Uterus (tissue), 2 donors: Measurements from ENCODE around the gene RBX1.

Experiments
- POLR2A ChIP-seq, 2 donors: fragments of 450-650 bp; IDR thresholded peaks; one replicate each; pipeline ENCODE4 v1.6.1; 2016; ENCODE audit warnings: antibody characterized with exemption in 2 of 2, mild to moderate bottlenecking in 1 of 2, moderate library complexity in 1 of 2
- TF ChIP-seq, protein P1 (sequence below), 4 experiments: fragments of 200-600 bp in 2 of 4; fragments of 450-650 bp in 2 of 4; sonication (generic) in 2 of 4; IDR thresholded peaks; one replicate each; pipeline ENCODE4 v1.5.1; 2016 to 2019; ENCODE audit warnings: antibody characterized with exemption in 4 of 4, mild to moderate bottlenecking in 2 of 4, moderate library complexity in 1 of 4

GRCh38 chr22:40982482-40983385, 31.6 kb downstream of the RBX1 start:
- TF ChIP-seq, protein P1, sequence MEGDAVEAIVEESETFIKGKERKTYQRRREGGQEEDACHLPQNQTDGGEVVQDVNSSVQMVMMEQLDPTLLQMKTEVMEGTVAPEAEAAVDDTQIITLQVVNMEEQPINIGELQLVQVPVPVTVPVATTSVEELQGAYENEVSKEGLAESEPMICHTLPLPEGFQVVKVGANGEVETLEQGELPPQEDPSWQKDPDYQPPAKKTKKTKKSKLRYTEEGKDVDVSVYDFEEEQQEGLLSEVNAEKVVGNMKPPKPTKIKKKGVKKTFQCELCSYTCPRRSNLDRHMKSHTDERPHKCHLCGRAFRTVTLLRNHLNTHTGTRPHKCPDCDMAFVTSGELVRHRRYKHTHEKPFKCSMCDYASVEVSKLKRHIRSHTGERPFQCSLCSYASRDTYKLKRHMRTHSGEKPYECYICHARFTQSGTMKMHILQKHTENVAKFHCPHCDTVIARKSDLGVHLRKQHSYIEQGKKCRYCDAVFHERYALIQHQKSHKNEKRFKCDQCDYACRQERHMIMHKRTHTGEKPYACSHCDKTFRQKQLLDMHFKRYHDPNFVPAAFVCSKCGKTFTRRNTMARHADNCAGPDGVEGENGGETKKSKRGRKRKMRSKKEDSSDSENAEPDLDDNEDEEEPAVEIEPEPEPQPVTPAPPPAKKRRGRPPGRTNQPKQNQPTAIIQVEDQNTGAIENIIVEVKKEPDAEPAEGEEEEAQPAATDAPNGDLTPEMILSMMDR (IDR thresholded peaks at IDR 0.05), result no peak
- TF ChIP-seq POLR2A (IDR thresholded peaks at IDR 0.05), result no peak
